ENCODE data around the gene RICTOR. TPM values are rescaled to one million over a fixed set of nuclear protein-coding genes. Genes with fewer than 3 reads are reported as not detected.

The RICTOR gene
- total and polyA plus RNA-seq, 2 donors (not counting 3 experiments of a cell fraction or from before 2014, with no cell fraction given): 9.2 to 38.0 TPM

- no peaks in the 10 kb centered on the region for H4K20me1 ChIP-seq (replicated peaks; ENCODE audit: control insufficient read depth, extremely low read depth, insufficient read depth, low read length)
- no peak for TF ChIP-seq POLR2A (IDR thresholded peaks at IDR 0.05; ENCODE audit: low read depth, low read length)
- TF ChIP-seq, protein P1, sequence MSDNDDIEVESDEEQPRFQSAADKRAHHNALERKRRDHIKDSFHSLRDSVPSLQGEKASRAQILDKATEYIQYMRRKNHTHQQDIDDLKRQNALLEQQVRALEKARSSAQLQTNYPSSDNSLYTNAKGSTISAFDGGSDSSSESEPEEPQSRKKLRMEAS (IDR thresholded peaks at IDR 0.05; ENCODE audit: insufficient read depth, insufficient read length): no peak
- no peak for TF ChIP-seq GATA2 (IDR thresholded peaks at IDR 0.05; ENCODE audit: insufficient read depth, insufficient read length, low read depth, low read length)
- TF ChIP-seq EZH2 (IDR thresholded peaks at IDR 0.05; ENCODE audit: borderline replicate concordance, low read depth, low read length, severe bottlenecking): no peak
- no peak for TF ChIP-seq POLR2AphosphoS5 (IDR thresholded peaks at IDR 0.05; ENCODE audit: insufficient read depth, low read depth, low read length)
- no peak for TF ChIP-seq FOS (IDR thresholded peaks at IDR 0.05; ENCODE audit: borderline replicate concordance, insufficient read depth, low read length)
- TF ChIP-seq MYC (IDR thresholded peaks at IDR 0.05; ENCODE audit: low read depth, low read length): no peak
- TF ChIP-seq CTCF (IDR thresholded peaks at IDR 0.05; ENCODE audit: extremely low read depth in 1 of 2, insufficient read depth in 1 of 2, low read depth in 1 of 2, low read length in 2 of 2): no peak
- TF ChIP-seq JUN (IDR thresholded peaks at IDR 0.05; ENCODE audit: borderline replicate concordance, insufficient read depth, insufficient read length, low read depth): no peak
- no peak overlapping the region for H2AFZ ChIP-seq (ENCODE audit: low read depth, low read length)
- no peak overlapping the region for H3K4me2 ChIP-seq (ENCODE audit: insufficient read depth, low read length)
- FAIRE-seq (no peak), DNase-seq (ENCODE audit: low read depth, low spot score) (no peak)
- CTCF ChIA-PET: no interaction called here
- no peak overlapping the region for H3K4me3 ChIP-seq (replicated peaks in 1 of 3; ENCODE audit: insufficient read depth in 1 of 3, low read depth in 1 of 3, low read length in 3 of 3)
- POLR2A ChIA-PET: no interaction called here
- H3K9ac ChIP-seq (replicated peaks; ENCODE audit: extremely low read depth, insufficient read depth, low read length): no peak overlapping the region
- no TSS peak for BruUV-seq (replicated peaks)
- no peaks in the 10 kb centered on the region for H3K27me3 ChIP-seq (ENCODE audit: control insufficient read depth in 2 of 2, insufficient read depth in 2 of 2, low read length in 2 of 2)
- dilution Hi-C loops (cut with MboI; ENCODE audit: extremely low pct_ligation_motif_present, low sequenced_read_pairs) (no loop called here), intact Hi-C loops (cut with micrococcal nuclease) (no loop called here)
- H3K4me1 ChIP-seq (ENCODE audit: control insufficient read depth, extremely low read depth, insufficient read depth, low read length): peaks cover 9% of the 10 kb centered on the region
- H3K9me3 ChIP-seq (replicated peaks; ENCODE audit: control insufficient read depth, insufficient read depth, low read length): no peaks in the 10 kb centered on the region
- H3K27ac ChIP-seq (ENCODE audit: insufficient read depth, low read depth, low read length): no peak overlapping the region
- H3K79me2 ChIP-seq (ENCODE audit: control insufficient read depth, insufficient read depth, low read length): no peaks in the 10 kb centered on the region
- no peaks in the 10 kb centered on the region for H3K36me3 ChIP-seq (ENCODE audit: control insufficient read depth in 2 of 2, extremely low read depth in 1 of 2, insufficient read depth in 2 of 2, low read length in 2 of 2)
- no peaks in the 10 kb centered on the region for H3K9me1 ChIP-seq (replicated peaks; ENCODE audit: control insufficient read depth, extremely low read depth, insufficient read depth, low read length)
These were observed 8.8 kb upstream of the RICTOR start for GRCh38 chr5:39082995-39083394.
